Ascending aorta (tissue), 2 donors: ENCODE results near the gene CRTC1. TPM values are rescaled to one million over a fixed set of nuclear protein-coding genes. Genes with fewer than 3 reads are reported as not detected.
A peak's percentile ranks its signal among the peaks of the same experiment; 100 is the strongest.

Experiments used
- DNase-seq, 2 donors: peaks; one replicate each; pipeline ENCODE4 v3.0.0-alpha.2; 2019; ENCODE audit warnings: low spot score in 2 of 2
- H3K27ac ChIP-seq, 2 donors: fragments of 200-600 bp; sonication (generic); one replicate each; pipeline ENCODE4 v1.5.1; 2016 to 2017; ENCODE audit warnings: mild to moderate bottlenecking in 1 of 2
- H3K27me3 ChIP-seq: fragments of 200-600 bp; sonication (generic); one replicate; pipeline ENCODE4 v1.5.1; 2017
- H3K36me3 ChIP-seq, 2 donors: fragments of 200-600 bp; sonication (generic); one replicate each; pipeline ENCODE4 v1.5.1; 2016
- H3K4me1 ChIP-seq, 2 donors: fragments of 200-600 bp; sonication (generic); one replicate each; pipeline ENCODE4 v1.5.1; 2016 to 2017; ENCODE audit warnings: mild to moderate bottlenecking in 1 of 2
- H3K4me3 ChIP-seq, 2 donors: fragments of 200-600 bp; sonication (generic); one replicate each; pipeline ENCODE4 v1.5.1; 2016 to 2017; ENCODE audit warnings: mild to moderate bottlenecking in 1 of 2
- H3K9me3 ChIP-seq, 2 donors: fragments of 200-600 bp; sonication (generic); one replicate each; pipeline ENCODE4 v1.5.1; 2016
- intact Hi-C: fragments of 100-400 bp; cut with DNase I; formaldehyde crosslinking; loops from one replicate; pipeline ENCODE4 v1.15.1; 2023
- total RNA-seq: library from RNA; depleted of rRNA; stranded (reverse); fragments of >200 nt; gene quantifications from one replicate; pipeline ENCODE4 v1.1.0, GENCODE V29; 2016
- TF ChIP-seq, protein P1 (sequence below), 3 experiments: fragments of 200-600 bp in 2 of 3; fragments of 450-650 bp in 1 of 3; sonication (generic) in 2 of 3; IDR thresholded peaks; one replicate each; pipeline ENCODE4 v1.5.1; 2016 to 2019; ENCODE audit warnings: antibody characterized with exemption in 3 of 3, mild to moderate bottlenecking in 1 of 3, moderate library complexity in 1 of 3

The CRTC1 gene
- total RNA-seq, 1 donor from 2014 or later, result 10.0 TPM

DNA sequence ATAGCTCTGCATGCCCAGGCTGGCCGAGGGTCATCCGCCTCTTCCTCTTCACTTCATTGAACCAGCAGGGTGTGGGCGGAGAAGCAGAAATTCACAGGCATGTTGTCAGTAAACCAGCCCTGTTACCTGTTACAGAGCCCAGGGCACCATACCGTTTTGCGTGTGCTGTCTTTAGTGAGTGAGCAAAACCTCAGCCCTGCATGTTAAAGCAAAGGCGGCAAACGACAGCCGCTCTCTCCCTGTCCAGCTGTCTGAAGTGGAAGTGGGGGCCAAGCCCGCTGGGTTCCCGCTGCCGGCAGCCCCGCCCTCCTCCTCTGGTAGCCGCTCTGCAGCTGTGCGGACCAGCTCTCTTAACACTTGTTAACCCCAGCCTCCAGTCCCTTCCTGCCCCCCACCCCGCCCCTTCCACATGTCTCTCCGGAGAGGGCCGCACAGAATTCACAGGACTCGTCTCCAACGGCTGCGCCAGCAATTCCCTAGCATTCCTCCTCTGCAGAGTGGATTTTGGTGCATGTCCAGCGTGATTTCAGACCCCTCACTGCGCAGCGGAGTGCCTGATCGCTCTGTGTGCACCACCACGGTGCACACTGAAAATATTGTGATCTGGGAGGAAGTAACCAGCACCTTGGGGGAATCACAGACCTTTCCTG, 34.0 kb upstream of the CRTC1 start:
- Histone ChIP-seq H3K27ac (peak overlapping the region; percentile 93 to 94), H3K4me1 (peaks cover 18 to 53% of the 10 kb centered on the region in 2 donors), H3K4me3 (peak overlapping the region; percentile 5 to 45), H3K27me3 (no peaks in the 10 kb centered on the region), H3K9me3 (no peaks in the 10 kb centered on the region), H3K36me3 (no peaks in the 10 kb centered on the region)
- intact Hi-C loops, result loop anchor here (1.0 kb wide), 2 partner anchors 11 to 23 kb away; no protein-coding TSS in a partner anchor
- TF ChIP-seq, protein P1, sequence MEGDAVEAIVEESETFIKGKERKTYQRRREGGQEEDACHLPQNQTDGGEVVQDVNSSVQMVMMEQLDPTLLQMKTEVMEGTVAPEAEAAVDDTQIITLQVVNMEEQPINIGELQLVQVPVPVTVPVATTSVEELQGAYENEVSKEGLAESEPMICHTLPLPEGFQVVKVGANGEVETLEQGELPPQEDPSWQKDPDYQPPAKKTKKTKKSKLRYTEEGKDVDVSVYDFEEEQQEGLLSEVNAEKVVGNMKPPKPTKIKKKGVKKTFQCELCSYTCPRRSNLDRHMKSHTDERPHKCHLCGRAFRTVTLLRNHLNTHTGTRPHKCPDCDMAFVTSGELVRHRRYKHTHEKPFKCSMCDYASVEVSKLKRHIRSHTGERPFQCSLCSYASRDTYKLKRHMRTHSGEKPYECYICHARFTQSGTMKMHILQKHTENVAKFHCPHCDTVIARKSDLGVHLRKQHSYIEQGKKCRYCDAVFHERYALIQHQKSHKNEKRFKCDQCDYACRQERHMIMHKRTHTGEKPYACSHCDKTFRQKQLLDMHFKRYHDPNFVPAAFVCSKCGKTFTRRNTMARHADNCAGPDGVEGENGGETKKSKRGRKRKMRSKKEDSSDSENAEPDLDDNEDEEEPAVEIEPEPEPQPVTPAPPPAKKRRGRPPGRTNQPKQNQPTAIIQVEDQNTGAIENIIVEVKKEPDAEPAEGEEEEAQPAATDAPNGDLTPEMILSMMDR (IDR thresholded peaks at IDR 0.05), result no peak
- no peak for DNase-seq

DNA sequence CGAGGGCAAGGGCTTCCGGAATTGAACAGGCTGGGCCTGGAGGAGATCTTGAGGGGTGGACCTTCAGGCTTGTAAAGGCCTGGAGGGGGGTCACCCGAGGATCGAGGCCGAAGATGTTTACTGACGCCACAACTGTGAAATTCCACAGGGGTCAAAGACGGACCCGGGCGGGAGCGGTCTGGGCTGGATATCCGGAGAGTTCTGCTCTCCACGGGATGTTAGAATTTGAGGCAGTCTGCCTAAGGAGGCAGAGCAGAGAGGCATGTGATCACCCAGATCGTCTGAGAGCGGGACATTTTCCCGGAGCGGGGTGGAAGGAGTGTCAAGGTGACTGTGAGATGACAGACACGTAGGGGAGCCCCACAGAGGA, 33.5 kb upstream of the CRTC1 start:
- DNase-seq, result peak in 1 of 2 donors; percentile 84
- peak overlapping the region in 1 of 2 donors; percentile 45 for H3K4me3 ChIP-seq
- no peaks in the 10 kb centered on the region for H3K9me3 ChIP-seq
- H3K36me3 ChIP-seq, result no peaks in the 10 kb centered on the region
- TF ChIP-seq, protein P1 (IDR thresholded peaks at IDR 0.05), result no peak
- H3K27ac ChIP-seq, result peak overlapping the region; percentile 93 to 94
- H3K4me1 ChIP-seq, result peaks cover 14 to 48% of the 10 kb centered on the region in 2 donors
- intact Hi-C loops, result loop anchor here (1.0 kb wide), 1 partner anchor 10 kb away; no protein-coding TSS in a partner anchor
- H3K27me3 ChIP-seq, result no peaks in the 10 kb centered on the region

DNA sequence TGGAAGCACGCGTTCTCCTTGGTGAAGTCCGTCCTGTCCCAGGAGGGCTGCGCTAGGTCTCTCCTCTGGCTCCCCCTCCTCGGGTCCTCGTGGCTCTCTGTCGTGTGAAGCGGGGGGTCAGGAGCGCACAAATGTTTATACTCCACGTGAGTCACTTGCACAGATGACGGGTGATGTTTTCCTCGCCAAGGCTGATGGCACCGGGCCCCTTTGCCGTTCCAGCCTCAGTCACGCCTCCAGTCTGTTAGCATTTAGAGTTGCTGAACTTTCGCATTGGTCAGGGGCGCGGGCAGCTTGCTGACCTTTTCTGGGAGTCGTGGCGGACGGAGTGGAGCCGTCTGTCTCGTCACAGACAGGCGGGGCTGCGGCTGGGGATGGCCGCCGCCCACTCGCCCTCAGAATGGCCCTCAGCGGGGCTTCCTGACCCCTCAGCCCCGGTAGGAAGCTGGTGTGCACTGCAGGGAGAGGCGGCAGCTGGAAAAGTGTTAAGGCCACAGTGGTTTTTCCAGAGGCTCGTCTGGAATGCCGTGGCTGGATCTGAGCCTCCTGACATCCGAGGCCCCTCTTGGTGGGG, 32.9 kb upstream of the CRTC1 start:
- intact Hi-C loops, result loop anchor here (1.0 kb wide), 1 partner anchor 10 kb away; no protein-coding TSS in a partner anchor
- Histone ChIP-seq H3K9me3 (no peaks in the 10 kb centered on the region), H3K4me3 (peak overlapping the region; percentile 28 to 45), H3K27ac (peak overlapping the region; percentile 93 to 94), H3K36me3 (no peaks in the 10 kb centered on the region), H3K4me1 (peaks cover 11 to 43% of the 10 kb centered on the region in 2 donors), H3K27me3 (no peaks in the 10 kb centered on the region)
- peak; percentile 73 to 97 for DNase-seq
- TF ChIP-seq, protein P1 (IDR thresholded peaks at IDR 0.05), result no peak

DNA sequence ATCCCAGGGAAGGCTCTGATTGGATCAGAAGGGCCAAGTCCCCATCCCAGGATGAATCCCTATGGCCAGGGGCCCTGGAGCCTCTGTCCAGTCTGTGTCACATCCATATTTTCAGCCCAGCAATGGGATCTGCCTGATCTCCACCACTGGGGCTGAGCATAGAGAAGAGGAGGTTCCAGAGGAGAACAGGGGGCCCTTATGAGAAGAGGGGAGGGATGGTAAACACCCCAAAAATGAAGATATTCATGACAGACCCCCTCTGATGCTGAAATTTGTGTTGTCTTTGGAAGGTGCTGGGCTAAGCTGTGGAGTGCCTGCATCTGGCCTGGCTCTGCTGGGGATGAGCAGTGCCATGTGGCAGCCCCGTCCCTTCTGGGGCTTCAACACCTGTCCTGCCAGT, 32.2 kb upstream of the CRTC1 start:
- intact Hi-C loops, result no loop called here
- peak overlapping the region; percentile 93 to 94 for H3K27ac ChIP-seq
- TF ChIP-seq, protein P1 (IDR thresholded peaks at IDR 0.05), result no peak
- H3K4me1 ChIP-seq, result peaks cover 7 to 38% of the 10 kb centered on the region in 2 donors
- peak overlapping the region; percentile 28 to 45 for H3K4me3 ChIP-seq
- H3K9me3 ChIP-seq, result no peaks in the 10 kb centered on the region
- no peak for DNase-seq
- H3K27me3 ChIP-seq, result no peaks in the 10 kb centered on the region
- no peaks in the 10 kb centered on the region for H3K36me3 ChIP-seq

DNA sequence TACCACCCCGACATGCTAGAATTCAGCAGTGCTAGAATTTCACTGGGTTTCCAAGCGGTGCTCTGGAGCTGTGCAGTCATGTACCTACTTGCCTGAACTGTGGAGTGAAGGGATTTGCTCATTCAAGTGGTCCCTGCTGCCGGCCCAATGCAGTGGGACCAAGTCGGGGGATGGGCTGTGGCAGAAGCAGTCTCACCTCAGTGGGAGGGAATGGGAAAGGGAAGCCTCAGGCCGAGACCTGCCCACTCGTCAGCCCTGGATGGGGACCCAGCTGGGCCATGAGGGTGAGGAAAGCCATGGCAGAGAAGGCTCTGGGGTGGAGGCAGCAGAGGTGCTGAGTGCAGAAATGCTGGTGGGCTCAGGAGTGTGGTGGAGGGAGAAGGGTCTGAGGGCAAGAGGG, 31.7 kb upstream of the CRTC1 start:
- Histone ChIP-seq H3K4me1 (peaks cover 7 to 37% of the 10 kb centered on the region in 2 donors), H3K27ac (peak overlapping the region; percentile 93 to 94), H3K27me3 (no peaks in the 10 kb centered on the region), H3K9me3 (no peaks in the 10 kb centered on the region), H3K36me3 (no peaks in the 10 kb centered on the region), H3K4me3 (no peak overlapping the region)
- intact Hi-C loops, result no loop called here
- TF ChIP-seq, protein P1 (IDR thresholded peaks at IDR 0.05), result no peak
- no peak for DNase-seq
